VCaP (cell line): ENCODE measurements around the gene PDGFA.
A peak's percentile ranks its signal among the peaks of the same experiment; 100 is the strongest.

Experiments used
- H3K27ac ChIP-seq: fragments of 450-650 bp; 2 replicates; pipeline ENCODE4 v1.5.1; 2017
- CTCF ChIP-seq: fragments of 450-650 bp; conservative IDR thresholded peaks from 2 replicates; pipeline ENCODE4 v1.5.1; 2017; ENCODE audit warnings: mild to moderate bottlenecking, moderate library complexity

PDGFA gene

GRCh38 chr7:528451-528850 is 8.8 kb upstream of the PDGFA start:
- no peak for TF ChIP-seq CTCF
- H3K27ac ChIP-seq, result no peak overlapping the region

- no peak for TF ChIP-seq CTCF
- no peak overlapping the region for H3K27ac ChIP-seq
Measured at GRCh38 chr7:527723-528122, 8.1 kb upstream of the PDGFA start.

DNA sequence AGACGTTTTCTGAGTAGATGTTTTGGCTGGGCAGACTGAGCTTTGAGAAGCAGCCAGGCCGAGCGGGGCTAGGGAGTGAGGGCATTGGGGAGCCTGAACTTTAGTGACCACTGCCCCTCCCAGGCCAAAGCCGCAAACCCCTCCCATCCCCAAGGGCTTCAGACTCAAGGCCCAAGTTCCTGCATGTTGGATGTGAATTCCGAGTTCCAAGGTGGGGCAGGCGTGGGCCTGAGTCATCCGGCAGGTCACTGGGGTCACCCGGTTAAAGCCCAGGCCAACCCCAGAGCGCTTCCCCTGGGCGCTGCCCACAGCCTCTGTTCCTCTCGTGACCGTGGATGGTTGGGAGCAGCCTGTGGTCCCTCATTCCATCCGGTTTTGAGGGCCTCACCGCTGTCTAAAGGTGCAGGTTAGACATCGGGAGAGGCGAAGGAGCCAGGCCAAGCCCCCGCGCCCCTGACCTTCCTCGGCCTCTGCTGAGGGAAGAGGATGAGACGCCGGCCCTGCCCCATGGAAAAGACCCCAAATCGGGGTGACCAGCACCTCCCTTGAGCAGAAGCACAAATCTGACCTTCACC is 6.9 kb upstream of the PDGFA start:
- H3K27ac ChIP-seq, result no peak overlapping the region
- no peak for TF ChIP-seq CTCF

DNA sequence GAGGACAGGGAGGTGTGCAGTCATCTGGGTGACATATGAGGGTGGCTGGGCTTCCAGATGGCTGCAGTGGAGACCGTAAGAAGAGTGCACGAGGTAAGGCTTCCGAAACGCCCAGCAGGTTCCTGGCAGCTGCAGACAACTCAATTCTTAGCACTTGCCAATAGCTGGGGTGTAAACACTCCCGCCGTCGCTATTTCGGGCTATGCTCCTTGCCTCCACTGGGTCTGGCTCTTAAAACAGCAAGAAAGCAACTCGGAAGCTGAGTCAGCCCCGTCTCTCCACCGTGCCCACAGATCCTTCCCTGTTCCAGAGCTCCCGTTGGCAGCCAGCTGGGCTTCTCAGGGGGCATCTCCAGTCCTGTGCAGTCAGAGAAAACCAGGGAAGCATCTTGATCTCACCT is 6.1 kb upstream of the PDGFA start:
- TF ChIP-seq CTCF, result no peak
- no peak overlapping the region for H3K27ac ChIP-seq

DNA sequence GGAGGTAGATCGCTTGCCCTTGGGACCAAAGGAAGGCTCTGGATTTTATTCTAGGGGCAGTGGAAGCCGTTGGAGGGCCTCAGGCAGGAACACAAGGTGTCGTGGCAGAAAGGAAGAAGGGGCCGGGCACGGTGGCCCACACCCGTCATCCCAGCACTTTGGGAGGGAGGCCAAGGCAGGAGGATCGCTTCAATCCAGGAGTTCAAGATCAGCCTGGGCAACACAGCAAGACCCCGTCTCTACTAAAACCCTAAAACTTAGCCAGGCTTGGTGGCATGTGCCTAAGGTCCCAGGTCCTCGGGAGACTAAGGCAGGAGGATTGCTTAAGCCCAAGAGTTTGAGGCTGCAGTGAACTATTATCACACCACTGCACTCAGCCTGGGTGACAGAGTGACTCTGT is 5.2 kb upstream of the PDGFA start:
- no peak for TF ChIP-seq CTCF
- H3K27ac ChIP-seq, result no peak overlapping the region

GRCh38 chr7:523347-524336 is 4.0 kb upstream of the PDGFA start:
- no peak for TF ChIP-seq CTCF
- H3K27ac ChIP-seq, result no peak overlapping the region

DNA sequence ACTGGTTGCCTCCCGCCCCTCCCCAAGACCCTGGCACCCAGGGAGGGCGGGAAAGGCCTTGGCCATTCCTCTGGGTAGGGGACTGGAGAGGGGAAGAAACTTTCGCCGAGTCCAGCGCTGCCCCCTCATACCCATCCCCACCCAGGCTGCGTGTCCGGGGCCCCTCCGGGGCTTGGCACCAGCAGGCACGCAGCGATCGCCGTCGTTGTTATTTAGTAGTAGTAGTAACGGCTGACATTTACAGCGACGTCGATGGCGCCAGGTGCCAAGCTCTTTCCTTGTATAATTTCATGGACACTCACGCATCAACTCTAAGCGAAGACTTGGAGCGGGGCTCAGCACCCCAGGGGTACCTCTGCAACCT is 3.3 kb upstream of the PDGFA start:
- H3K27ac ChIP-seq, result peak overlapping the region; percentile 51; the same call in 1 of the 2 replicates
- TF ChIP-seq CTCF, result no peak
